CD4-positive, alpha-beta T cell (primary cell): ENCODE results near the gene CDH8. TPM values are rescaled to one million over a fixed set of nuclear protein-coding genes. Genes with fewer than 3 reads are reported as not detected.

Source experiments
- ATAC-seq: fragments of 200-7000 bp; cut with Tn5 transposase; one replicate; pipeline ENCODE4 v1.10.0; 2022; ENCODE audit warnings: mild to moderate bottlenecking; ENCODE audit not compliant: poor library complexity
- CTCF ChIA-PET: fragments of 350-600 bp; sonication (Branson Sonifier 250); formaldehyde crosslinking; loops from one replicate; lab custom pipeline; 2021; ENCODE audit warnings: antibody characterized with exemption, inconsistent platforms; lab: Charles Lee
- POLR2A ChIA-PET: fragments of 350-600 bp; sonication (Branson Sonifier 250); formaldehyde crosslinking; loops from one replicate; lab custom pipeline; 2021; ENCODE audit warnings: antibody characterized with exemption, inconsistent platforms; lab: Charles Lee
- DNase-seq, 14 experiments: peaks; one replicate each; pipeline ENCODE4 v3.0.0-alpha.2; 2013 to 2020; ENCODE audit warnings: mixed read lengths in 2 of 14
- H3K27ac ChIP-seq, 2 donors: one replicate each; pipeline versions ENCODE4 v1.5.1 to v1.7.0; 2013; ENCODE audit warnings: low read length in 2 of 2, low read depth in 1 of 2, mild to moderate bottlenecking in 1 of 2
- H3K27me3 ChIP-seq, 2 experiments: 1 replicate in 1 of 2; 2 replicates in 1 of 2; pipeline versions ENCODE4 v1.6.1 to v1.7.0; 2013; ENCODE audit warnings: low read length in 2 of 2, control low read depth in 1 of 2, mild to moderate bottlenecking in 1 of 2, moderate library complexity in 1 of 2; ENCODE audit not compliant: insufficient read depth in 2 of 2, control insufficient read depth in 1 of 2
- H3K36me3 ChIP-seq: one replicate; pipeline ENCODE4 v1.6.1; 2013; ENCODE audit warnings: low read length, control low read depth; ENCODE audit not compliant: insufficient read depth
- H3K4me1 ChIP-seq: one replicate; pipeline ENCODE4 v1.6.1; 2013; ENCODE audit warnings: low read length, control low read depth; ENCODE audit not compliant: insufficient read depth
- H3K4me3 ChIP-seq: one replicate; pipeline ENCODE4 v1.5.1; 2013; ENCODE audit warnings: mild to moderate bottlenecking, low read length, moderate library complexity
- H3K9me3 ChIP-seq, 2 experiments: 1 replicate in 1 of 2; 2 replicates in 1 of 2; pipeline versions ENCODE4 v1.6.1 to v1.7.0; 2013; ENCODE audit warnings: low read length in 2 of 2, mild to moderate bottlenecking in 2 of 2, control low read depth in 1 of 2, moderate library complexity in 1 of 2; ENCODE audit not compliant: control insufficient read depth in 1 of 2, insufficient read depth in 1 of 2
- H3K27ac Mint-ChIP-seq: one replicate; pipeline ENCODE4 v1.8.0; 2020; ENCODE audit warnings: mixed read lengths
- H3K27me3 Mint-ChIP-seq: one replicate; pipeline ENCODE4 v1.8.0; 2021; ENCODE audit warnings: mixed read lengths
- H3K36me3 Mint-ChIP-seq: one replicate; pipeline ENCODE4 v1.8.0; 2021; ENCODE audit warnings: low read depth, mixed read lengths
- H3K4me1 Mint-ChIP-seq: one replicate; pipeline ENCODE4 v1.8.0; 2021; ENCODE audit warnings: low read depth, mixed read lengths
- H3K4me3 Mint-ChIP-seq: one replicate; pipeline ENCODE4 v1.8.0; 2020; ENCODE audit warnings: mild to moderate bottlenecking, mixed read lengths
- H3K9me3 Mint-ChIP-seq: one replicate; pipeline ENCODE4 v1.8.0; 2020; ENCODE audit warnings: mixed read lengths
- intact Hi-C, 2 experiments: fragments of 100-400 bp; cut with DNase I in 1 of 2; cut with micrococcal nuclease in 1 of 2; formaldehyde crosslinking; loops; one replicate each; pipeline versions ENCODE4 v1.15.1 to v1.9.0; 2023 to 2025; cut with DNase I, micrococcal nuclease
- total RNA-seq, 174 experiments: library from RNA in 2 of 174; stranded (reverse) in 2 of 174; gene quantifications; one replicate each; pipeline ENCODE4 v1.2.3 and lab custom pipeline; 2021 to 2026
- TF ChIP-seq, protein P1 (sequence below): fragments of 200-600 bp; IDR thresholded peaks from one replicate; pipeline ENCODE4 v1.8.0; 2022; ENCODE audit warnings: antibody characterized with exemption, mild to moderate bottlenecking

CDH8 gene
- total RNA-seq, 2 experiments from 2014 or later: not detected

DNA sequence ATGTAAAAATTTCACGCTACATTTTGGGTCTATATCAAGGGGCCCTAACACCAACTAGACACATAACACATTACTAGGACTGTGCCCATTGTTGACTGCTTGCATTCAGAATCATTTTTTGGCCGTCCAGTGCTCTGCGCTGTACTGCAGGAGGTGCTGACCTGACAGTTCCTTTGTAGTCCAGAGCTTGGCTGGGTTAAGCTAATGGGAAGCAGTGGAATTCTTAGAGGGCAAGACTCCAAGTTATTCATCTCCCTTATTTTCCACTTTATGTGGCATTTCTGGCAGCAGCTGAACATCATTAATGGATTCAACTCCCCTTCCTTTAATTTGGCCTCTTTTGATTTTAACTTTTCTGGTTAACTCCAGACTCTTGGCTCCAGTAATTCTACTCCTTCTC is 351.7 kb downstream of the CDH8 start:
- intact Hi-C loops: no loop called here
- Histone ChIP-seq H3K4me3 (no peak overlapping the region), H3K27me3 (no peaks in the 10 kb centered on the region), H3K27ac (no peak overlapping the region), H3K36me3 (no peaks in the 10 kb centered on the region), H3K9me3 (no peaks in the 10 kb centered on the region), H3K4me1 (no peaks in the 10 kb centered on the region)
- ATAC-seq (no peak), DNase-seq (no peak)
- Mint-ChIP-seq H3K27ac (no peak overlapping the region), H3K4me3 (no peak overlapping the region), H3K4me1 (no peaks in the 10 kb centered on the region), H3K9me3 (peaks cover 16% of the 10 kb centered on the region), H3K27me3 (no peaks in the 10 kb centered on the region), H3K36me3 (no peaks in the 10 kb centered on the region)
- POLR2A ChIA-PET: no interaction called here
- CTCF ChIA-PET: no interaction called here
- TF ChIP-seq, protein P1, sequence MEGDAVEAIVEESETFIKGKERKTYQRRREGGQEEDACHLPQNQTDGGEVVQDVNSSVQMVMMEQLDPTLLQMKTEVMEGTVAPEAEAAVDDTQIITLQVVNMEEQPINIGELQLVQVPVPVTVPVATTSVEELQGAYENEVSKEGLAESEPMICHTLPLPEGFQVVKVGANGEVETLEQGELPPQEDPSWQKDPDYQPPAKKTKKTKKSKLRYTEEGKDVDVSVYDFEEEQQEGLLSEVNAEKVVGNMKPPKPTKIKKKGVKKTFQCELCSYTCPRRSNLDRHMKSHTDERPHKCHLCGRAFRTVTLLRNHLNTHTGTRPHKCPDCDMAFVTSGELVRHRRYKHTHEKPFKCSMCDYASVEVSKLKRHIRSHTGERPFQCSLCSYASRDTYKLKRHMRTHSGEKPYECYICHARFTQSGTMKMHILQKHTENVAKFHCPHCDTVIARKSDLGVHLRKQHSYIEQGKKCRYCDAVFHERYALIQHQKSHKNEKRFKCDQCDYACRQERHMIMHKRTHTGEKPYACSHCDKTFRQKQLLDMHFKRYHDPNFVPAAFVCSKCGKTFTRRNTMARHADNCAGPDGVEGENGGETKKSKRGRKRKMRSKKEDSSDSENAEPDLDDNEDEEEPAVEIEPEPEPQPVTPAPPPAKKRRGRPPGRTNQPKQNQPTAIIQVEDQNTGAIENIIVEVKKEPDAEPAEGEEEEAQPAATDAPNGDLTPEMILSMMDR: no peak

DNA sequence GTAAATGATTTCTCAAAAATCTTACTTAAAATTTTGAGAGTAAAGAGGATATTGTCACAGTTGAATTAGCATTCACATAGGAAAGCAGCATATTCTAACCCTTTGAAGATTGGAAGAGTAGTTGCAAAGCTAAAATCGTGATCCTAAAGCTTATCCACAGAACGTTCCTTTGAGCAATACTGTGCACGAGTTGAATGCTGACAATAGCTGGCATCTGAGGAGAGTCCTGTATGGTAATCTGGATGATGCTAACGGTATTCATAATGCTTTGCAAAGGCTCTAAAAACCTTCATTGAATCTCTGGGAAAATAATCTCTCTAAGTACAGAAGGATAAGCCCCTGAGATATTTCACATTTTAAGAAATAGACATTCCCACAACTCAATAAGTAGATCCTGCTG is 354.6 kb downstream of the CDH8 start:
- Histone ChIP-seq H3K27me3 (no peaks in the 10 kb centered on the region), H3K9me3 (no peaks in the 10 kb centered on the region), H3K36me3 (no peaks in the 10 kb centered on the region), H3K4me3 (no peak overlapping the region), H3K4me1 (no peaks in the 10 kb centered on the region), H3K27ac (no peak overlapping the region)
- Mint-ChIP-seq H3K4me3 (no peak overlapping the region), H3K4me1 (no peaks in the 10 kb centered on the region), H3K27ac (no peak overlapping the region), H3K27me3 (no peaks in the 10 kb centered on the region), H3K9me3 (peaks cover 15% of the 10 kb centered on the region), H3K36me3 (no peaks in the 10 kb centered on the region)
- ChIA-PET POLR2A (no interaction called here), CTCF (no interaction called here)
- intact Hi-C loops: no loop called here
- DNase-seq (no peak), ATAC-seq (no peak)
- TF ChIP-seq, protein P1: no peak

DNA sequence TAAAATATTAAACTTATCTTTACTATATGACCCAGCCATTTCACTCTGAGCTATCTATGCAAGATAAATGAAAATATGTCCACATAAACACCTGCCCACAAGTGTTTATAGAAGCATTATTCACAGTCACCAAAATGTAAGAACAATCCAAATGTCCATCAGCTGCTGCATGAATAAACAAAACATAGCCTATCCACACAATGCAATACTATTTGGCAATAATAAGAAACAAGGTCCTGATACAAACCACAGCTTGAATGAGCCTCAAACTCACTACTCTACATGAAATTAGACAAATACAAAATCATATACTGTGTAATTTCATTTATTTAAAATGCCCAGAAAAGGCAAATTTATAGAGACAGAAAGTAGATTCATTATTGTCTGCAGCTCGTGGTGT is 355.1 kb downstream of the CDH8 start:
- Mint-ChIP-seq H3K4me1 (no peaks in the 10 kb centered on the region), H3K4me3 (no peak overlapping the region), H3K9me3 (peaks cover 13% of the 10 kb centered on the region), H3K27me3 (no peaks in the 10 kb centered on the region), H3K27ac (no peak overlapping the region), H3K36me3 (no peaks in the 10 kb centered on the region)
- Histone ChIP-seq H3K4me1 (no peaks in the 10 kb centered on the region), H3K27me3 (no peaks in the 10 kb centered on the region), H3K9me3 (no peaks in the 10 kb centered on the region), H3K27ac (no peak overlapping the region), H3K4me3 (no peak overlapping the region), H3K36me3 (no peaks in the 10 kb centered on the region)
- DNase-seq: no peak
- ChIA-PET CTCF (no interaction called here), POLR2A (no interaction called here)
- ATAC-seq: no peak
- TF ChIP-seq, protein P1: no peak
- intact Hi-C loops: no loop called here
